Activated naive CD4-positive, alpha-beta T cell treated with Interleukin-2 at 50 U/mL for 16 hours (primary cell): Measurements from ENCODE around the gene SPPL3.
"Not testable (repeated sequence)": the region's sequence is repeated elsewhere in the genome, so short reads cannot be mapped to it uniquely, and the experiment has no call there.

Experiments used
- DNase-seq: peaks from one replicate; pipeline ENCODE4 v3.0.0-alpha.2; 2020

The SPPL3 gene

DNA sequence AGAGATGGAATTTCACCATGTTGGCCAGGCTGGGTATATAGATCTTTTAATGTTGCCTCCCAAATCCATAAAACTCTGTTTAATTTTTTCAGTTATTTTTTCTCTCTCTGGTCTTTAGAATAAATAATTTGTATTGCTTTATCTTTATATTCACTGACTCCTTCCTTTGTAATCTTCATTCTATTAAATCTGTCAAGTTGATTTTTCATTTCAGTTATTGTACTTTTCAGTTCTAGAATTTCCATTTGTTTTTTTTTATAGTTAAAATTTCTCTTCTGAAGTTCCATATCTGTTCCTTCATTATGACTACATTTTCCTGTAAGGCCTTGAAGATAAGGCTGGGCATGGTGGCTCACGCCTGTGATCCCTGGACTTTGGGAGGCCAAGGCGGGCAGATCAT is 13.6 kb upstream of the SPPL3 start:
- DNase-seq, result no peak

DNA sequence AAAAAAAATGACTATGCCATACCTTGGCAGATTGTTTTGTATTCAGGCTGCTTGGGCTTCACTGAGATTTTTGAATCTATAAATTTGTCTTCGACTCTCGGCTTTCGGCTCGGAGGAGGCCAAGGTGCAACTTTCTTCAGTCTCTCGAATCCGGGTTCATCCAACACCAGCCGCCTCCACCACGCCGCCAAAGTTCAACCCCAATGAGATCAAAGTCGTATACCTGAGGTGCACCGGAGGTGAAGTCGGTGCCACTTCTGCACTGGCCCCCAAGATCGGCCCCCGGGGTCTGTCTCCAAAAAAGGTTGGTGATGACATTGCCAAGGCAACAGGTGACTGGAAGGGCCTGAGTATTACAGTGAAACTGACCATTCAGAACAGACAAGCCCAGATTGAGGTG is 12.4 kb upstream of the SPPL3 start:
- DNase-seq, result no peak

DNA sequence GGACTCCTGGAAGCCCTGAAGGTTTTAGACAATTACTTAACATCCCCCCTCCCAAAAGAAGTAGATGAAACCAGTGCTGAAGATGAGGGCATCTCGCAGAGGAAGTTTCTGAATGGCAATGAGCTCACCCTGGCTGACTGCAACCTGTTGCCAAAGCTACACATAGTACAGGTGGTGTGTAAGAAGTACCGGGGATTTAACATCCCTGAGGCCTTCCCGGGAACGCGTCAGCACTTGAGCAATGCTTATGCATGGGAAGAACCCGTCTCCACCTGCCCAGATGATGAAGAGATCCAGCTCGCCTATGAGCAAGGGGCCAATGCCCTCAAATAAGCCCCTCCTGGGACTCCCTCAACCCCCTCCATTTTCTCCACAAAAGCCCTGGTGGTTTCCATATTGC is 10.6 kb upstream of the SPPL3 start:
- no peak for DNase-seq

GRCh38 chr12:120909633-120910298 is 5.6 kb upstream of the SPPL3 start:
- DNase-seq, result no peak

- DNase-seq, result no peak
These were observed 1.8 kb upstream of the SPPL3 start for GRCh38 chr12:120905856-120906384.

DNA sequence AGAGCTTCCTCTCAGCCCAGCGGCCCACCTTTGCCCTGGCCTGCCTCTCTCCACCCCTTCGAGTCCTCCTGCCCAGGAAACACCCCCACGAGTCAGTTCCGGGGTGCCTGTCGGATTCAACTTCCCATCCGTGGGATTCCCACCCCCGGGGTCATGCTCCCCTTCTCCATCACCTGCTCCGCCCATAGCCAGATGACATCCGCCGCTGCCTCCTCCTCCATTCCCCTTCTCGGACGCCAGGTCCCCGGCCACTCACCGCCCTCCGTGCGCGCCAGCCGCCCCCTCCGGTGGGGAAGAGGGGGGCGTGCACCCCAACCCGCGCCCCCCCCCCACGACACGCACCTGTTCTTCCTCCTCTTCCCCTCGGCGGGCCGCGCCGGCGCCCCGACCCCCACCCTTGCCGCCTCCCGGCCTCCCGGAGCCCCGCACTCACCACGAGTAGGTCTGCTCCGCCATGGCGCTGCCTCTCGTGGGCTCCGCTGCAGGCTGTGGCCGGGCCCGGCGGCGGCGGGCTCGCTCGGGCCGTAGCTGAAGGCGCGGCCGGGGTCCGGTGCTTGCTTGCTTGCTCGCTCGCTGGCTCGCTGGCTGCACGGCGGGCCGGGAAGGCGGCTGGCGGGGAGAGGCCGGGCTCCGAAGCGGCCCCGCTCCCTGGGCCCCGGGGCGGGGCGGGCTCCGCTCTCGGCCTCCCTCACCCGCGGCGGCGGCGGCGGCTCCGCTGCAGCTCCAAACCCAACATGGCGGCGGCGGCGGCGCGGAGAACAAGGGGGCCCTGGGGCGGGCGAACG is 554 bp downstream of the SPPL3 start:
- DNase-seq, result peak; percentile 70

DNA sequence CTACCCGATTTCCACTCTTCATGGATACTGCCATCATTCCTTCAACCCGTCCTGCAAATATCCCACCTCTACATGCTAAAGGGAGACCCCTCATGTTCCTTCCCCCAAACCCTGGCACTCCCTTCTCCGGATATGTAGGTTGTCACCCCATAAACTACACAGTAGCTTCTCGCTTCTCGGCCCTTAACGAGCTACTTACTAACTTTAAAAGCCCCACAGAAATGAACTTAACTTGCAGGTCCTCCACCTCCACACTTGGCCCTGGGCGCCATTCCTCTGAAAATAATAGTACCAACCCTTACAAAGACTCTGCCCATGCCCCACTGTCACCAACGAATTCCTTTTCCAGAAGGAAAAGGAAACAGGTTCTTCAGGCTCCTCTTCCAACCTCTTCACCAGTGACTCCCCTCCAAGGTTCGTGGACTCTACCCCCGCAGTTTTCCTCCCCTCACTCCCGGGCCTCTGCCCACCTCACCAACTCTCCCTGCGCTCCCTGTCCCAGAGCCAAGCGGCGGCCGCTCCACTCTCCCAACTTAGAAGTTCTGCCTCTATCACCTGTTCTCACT is 1.2 kb downstream of the SPPL3 start:
- DNase-seq, result no peak

DNA sequence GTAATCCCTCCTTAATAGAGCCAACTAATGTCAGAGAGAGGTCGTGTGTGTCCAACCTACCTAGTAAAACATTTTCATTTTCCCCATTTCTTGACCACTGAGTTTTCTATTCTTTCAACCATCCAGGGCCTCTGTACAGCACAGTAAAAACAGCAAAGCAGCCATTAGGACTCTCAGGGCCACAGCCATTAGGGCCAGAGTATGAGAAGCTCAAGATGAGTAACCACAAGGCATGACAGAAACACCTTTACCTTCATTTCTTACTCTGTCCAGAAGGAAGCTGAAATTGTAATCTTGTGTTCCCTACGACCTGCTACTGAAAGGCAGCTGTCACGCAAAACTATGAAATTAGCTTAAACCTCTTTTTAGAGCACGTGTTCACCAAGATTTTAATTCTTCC is 2.3 kb downstream of the SPPL3 start:
- no peak for DNase-seq

GRCh38 chr12:120901101-120901500 is 3.1 kb downstream of the SPPL3 start:
- not testable (repeated sequence) for DNase-seq

DNA sequence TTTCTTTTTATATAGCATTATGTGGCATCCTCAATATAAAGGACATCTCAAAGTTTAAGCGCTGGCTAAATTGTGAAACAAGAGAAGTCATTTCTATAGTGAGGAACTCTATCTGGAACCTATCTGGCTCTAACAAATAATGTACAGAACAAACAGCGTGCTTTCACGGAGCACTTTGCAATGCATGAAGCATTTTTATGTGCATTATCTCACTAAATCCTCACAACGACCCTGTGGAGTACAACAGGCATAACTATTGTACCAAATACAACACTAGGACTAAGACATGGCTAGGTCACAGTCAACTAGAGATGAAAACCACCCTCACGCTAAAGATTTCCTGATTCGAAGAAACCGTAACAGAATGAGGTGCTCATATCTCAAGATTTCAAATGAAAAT is 8.6 kb downstream of the SPPL3 start:
- DNase-seq, result no peak

DNA sequence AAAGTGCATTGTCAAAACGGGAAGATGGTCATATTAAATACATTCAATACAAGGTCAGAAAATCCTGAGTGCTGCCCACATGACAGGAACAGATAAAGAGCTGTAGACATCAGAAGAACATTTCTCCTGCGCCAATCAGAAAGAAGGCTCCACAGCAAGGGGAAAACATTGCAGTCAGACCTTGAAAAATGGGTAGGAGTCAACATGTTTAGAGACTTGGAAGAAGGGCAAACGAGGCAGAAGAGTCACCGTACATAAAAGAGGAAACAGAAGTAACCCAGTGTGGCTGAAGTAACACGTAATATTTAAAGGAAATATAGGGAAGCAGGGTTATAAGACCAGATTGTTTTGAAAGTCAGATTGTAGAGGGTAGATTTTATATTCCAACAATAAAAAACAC is 11.9 kb downstream of the SPPL3 start:
- DNase-seq, result no peak

DNA sequence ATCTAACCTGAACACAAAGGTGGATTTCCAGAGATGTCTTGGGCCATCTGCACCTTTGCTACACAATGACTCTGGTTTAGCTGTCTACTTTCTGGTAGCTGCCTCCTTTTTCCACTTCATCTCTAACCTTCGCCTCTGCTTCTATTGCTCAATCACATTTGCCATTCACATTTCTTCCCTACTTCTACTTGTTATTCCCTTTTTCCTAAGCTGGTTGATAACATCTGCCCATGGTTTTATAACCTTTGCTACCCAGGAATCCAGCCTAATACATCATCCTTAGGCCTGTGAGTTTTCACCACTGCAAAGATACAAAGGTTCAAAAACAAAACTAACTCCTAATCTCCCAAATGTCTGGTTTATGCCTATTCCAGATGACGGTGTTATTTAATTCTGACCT is 13.2 kb downstream of the SPPL3 start:
- no peak for DNase-seq

- peak; percentile 20 for DNase-seq
These were observed 16.7 kb downstream of the SPPL3 start for GRCh38 chr12:120887253-120888043.

GRCh38 chr12:120886199-120887018 is 17.7 kb downstream of the SPPL3 start:
- no peak for DNase-seq

DNA sequence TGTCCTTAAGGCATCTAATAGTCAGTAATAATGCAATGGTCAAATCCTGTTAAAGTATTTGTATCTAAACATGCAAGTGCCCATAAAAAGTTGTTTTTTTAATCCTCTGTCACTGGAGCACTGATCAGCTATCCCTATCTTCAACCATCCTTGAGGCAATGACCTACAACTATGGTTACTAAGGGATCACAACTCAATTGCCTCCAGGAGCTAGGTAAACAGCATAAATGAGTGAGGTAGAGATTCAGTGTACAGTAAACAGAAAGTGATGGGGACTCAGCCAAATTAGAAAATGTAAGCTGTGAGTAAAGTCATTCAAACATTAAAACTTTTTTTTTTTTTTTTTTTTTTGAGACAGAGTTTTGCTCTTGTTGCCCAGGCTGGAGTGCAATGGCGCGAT is 18.6 kb downstream of the SPPL3 start:
- DNase-seq, result no peak

- DNase-seq, result no peak
These were observed 19.5 kb downstream of the SPPL3 start for GRCh38 chr12:120884644-120885043.

DNA sequence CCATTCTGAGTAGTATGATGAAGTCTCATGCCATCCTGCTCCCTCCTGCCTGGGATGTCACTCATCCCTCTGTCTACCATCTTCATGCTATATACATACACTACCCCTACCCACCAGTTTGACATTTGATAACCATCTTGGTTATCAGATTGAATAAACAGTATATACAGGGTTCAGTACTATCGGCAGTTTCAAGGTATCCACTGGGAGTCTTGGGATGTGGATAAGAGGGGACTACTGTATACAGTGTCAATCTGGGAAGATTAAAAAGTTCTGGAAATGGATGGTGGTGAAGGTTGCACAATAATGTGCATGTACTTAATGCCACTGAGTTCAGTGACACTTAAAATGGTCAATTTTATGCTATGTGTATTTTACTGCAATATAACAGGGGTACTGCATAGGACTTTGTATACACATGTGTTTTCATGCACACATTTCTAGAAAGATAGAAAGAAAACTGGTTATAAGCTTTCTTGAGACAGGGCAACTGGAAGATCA is 22.1 kb downstream of the SPPL3 start:
- no peak for DNase-seq

- DNase-seq, result no peak
These were observed 24.3 kb downstream of the SPPL3 start for GRCh38 chr12:120879718-120880300.

DNA sequence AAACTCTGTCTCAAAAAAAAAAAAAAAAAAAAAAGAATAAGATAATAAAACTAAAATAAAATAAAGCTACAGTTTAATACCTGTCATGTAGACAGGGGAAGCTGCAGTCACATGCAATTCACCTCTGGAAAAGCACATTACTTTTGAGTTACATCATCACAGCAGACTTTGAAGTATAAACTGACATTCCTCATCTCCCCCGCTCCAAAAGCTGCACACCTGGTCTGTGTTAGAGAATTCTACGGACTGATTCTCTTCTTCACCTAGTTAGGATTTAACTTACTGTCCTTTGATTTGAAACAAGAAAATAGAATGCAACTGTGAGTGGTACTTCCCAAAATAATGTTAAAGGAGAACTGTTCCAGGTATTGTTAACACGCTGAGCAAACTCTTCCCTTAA is 25.1 kb downstream of the SPPL3 start:
- no peak for DNase-seq

GRCh38 chr12:120874547-120875245 is 29.5 kb downstream of the SPPL3 start:
- no peak for DNase-seq

- no peak for DNase-seq
These were observed 30.9 kb downstream of the SPPL3 start for GRCh38 chr12:120873226-120873625.
